IMR-90 (cell line): Measurements from ENCODE around the gene TRDMT1.

ENCODE experiments used
- BHLHE40 ChIP-seq: fragments of 150-350 bp; IDR thresholded peaks from 2 replicates; pipeline ENCODE4 v1.6.1; 2016; ENCODE audit warnings: mild to moderate bottlenecking, low read depth, low read length
- CEBPB ChIP-seq: IDR thresholded peaks from 2 replicates; pipeline ENCODE4 v1.6.1; 2012; ENCODE audit warnings: low read depth, low read length, improper control_type of control experiment
- CHD1 ChIP-seq: IDR thresholded peaks from 2 replicates; pipeline ENCODE4 v1.6.1; 2012; ENCODE audit warnings: low read depth, low read length, improper control_type of control experiment
- FOS ChIP-seq: fragments of 150-350 bp; IDR thresholded peaks from 2 replicates; pipeline ENCODE4 v1.6.1; 2016; ENCODE audit warnings: low read depth, low read length
- MAZ ChIP-seq: IDR thresholded peaks from 2 replicates; pipeline ENCODE4 v1.6.1; 2012; ENCODE audit warnings: low read depth, mild to moderate bottlenecking, low read length, improper control_type of control experiment, moderate library complexity, borderline replicate concordance
- MXI1 ChIP-seq: IDR thresholded peaks from 2 replicates; pipeline ENCODE4 v1.6.1; 2012; ENCODE audit warnings: low read depth, mild to moderate bottlenecking, low read length, moderate library complexity, borderline replicate concordance
- POLR2A ChIP-seq: IDR thresholded peaks from 2 replicates; pipeline ENCODE4 v1.6.1; 2012; ENCODE audit warnings: mild to moderate bottlenecking, low read depth, low read length
- RAD21 ChIP-seq: IDR thresholded peaks from 2 replicates; pipeline ENCODE4 v1.6.1; 2012; ENCODE audit warnings: low read length, improper control_type of control experiment
- RCOR1 ChIP-seq: IDR thresholded peaks from 2 replicates; pipeline ENCODE4 v1.6.1; 2012; ENCODE audit warnings: mild to moderate bottlenecking, low read length, improper control_type of control experiment; ENCODE audit not compliant: insufficient replicate concordance
- RFX5 ChIP-seq: IDR thresholded peaks from 2 replicates; pipeline ENCODE4 v1.8.0; 2012; ENCODE audit warnings: low read depth, mild to moderate bottlenecking, low read length, moderate library complexity
- SMC3 ChIP-seq: fragments of 150-350 bp; IDR thresholded peaks from 2 replicates; pipeline ENCODE4 v1.6.1; 2016; ENCODE audit warnings: low read depth, mild to moderate bottlenecking, antibody characterized with exemption, low read length, moderate library complexity
- TF ChIP-seq, protein P1 (sequence below): conservative IDR thresholded peaks from 2 replicates; pipeline ENCODE4 v1.5.1; 2012; ENCODE audit warnings: mild to moderate bottlenecking, low read depth, low read length, improper control_type of control experiment
- TF ChIP-seq, protein P2 (sequence below): fragments of 150-350 bp; IDR thresholded peaks from 2 replicates; pipeline ENCODE4 v1.6.1; 2016; ENCODE audit warnings: low read depth, mild to moderate bottlenecking, low read length, moderate library complexity, borderline replicate concordance
- TF ChIP-seq, protein P3 (sequence below): fragments of 150-350 bp; IDR thresholded peaks from 2 replicates; pipeline ENCODE4 v1.6.1; 2017; ENCODE audit warnings: mild to moderate bottlenecking, antibody characterized with exemption, low read length, low read depth

DNA sequence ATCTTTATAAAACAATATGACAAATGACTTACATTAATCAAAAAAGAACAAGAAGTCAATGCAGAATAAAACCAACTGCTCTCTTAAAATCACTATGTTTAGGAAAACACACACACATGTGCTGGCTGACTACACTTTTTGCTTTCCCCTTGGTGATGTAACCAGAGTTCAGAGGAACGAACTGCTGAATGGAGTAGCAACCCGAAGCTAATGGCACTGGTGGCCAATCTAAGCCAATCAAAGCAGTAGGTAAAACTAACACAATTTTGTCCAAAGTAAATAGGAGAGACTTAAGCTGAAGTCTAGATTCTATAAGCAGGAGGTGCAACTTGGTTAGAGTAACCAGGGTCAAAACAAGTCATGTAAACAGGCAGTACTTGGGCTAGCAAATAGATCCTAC is 38.6 kb downstream of the TRDMT1 start:
- TF ChIP-seq POLR2A (no peak), SMC3 (no peak), RAD21 (no peak), RFX5 (no peak), CEBPB (no peak), BHLHE40 (no peak), MAZ (no peak), FOS (no peak), MXI1 (no peak), RCOR1 (no peak), CHD1 (no peak)
- TF ChIP-seq, protein P1, sequence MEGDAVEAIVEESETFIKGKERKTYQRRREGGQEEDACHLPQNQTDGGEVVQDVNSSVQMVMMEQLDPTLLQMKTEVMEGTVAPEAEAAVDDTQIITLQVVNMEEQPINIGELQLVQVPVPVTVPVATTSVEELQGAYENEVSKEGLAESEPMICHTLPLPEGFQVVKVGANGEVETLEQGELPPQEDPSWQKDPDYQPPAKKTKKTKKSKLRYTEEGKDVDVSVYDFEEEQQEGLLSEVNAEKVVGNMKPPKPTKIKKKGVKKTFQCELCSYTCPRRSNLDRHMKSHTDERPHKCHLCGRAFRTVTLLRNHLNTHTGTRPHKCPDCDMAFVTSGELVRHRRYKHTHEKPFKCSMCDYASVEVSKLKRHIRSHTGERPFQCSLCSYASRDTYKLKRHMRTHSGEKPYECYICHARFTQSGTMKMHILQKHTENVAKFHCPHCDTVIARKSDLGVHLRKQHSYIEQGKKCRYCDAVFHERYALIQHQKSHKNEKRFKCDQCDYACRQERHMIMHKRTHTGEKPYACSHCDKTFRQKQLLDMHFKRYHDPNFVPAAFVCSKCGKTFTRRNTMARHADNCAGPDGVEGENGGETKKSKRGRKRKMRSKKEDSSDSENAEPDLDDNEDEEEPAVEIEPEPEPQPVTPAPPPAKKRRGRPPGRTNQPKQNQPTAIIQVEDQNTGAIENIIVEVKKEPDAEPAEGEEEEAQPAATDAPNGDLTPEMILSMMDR: no peak
- TF ChIP-seq, protein P2, sequence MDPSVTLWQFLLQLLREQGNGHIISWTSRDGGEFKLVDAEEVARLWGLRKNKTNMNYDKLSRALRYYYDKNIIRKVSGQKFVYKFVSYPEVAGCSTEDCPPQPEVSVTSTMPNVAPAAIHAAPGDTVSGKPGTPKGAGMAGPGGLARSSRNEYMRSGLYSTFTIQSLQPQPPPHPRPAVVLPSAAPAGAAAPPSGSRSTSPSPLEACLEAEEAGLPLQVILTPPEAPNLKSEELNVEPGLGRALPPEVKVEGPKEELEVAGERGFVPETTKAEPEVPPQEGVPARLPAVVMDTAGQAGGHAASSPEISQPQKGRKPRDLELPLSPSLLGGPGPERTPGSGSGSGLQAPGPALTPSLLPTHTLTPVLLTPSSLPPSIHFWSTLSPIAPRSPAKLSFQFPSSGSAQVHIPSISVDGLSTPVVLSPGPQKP: no peak
- TF ChIP-seq, protein P3, sequence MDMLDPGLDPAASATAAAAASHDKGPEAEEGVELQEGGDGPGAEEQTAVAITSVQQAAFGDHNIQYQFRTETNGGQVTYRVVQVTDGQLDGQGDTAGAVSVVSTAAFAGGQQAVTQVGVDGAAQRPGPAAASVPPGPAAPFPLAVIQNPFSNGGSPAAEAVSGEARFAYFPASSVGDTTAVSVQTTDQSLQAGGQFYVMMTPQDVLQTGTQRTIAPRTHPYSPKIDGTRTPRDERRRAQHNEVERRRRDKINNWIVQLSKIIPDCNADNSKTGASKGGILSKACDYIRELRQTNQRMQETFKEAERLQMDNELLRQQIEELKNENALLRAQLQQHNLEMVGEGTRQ: no peak
